NCI-H510A treated with DMSO at 0.1 percent for 48 hours (cell line): ENCODE data around the gene CLPTM1L.

ENCODE experiments used
- DNase-seq: peaks from one replicate; lab custom pipeline; 2025; lab: John Stamatoyannopoulos, UW

Gene CLPTM1L

GRCh38 chr5:1344975-1345838 is at the start of gene CLPTM1L:
TSS of gene CLPTM1L (minus strand) at chr5:1345099. CDS start at chr5:1344841, 258 bp downstream.
- peak; percentile 85 for DNase-seq

DNA sequence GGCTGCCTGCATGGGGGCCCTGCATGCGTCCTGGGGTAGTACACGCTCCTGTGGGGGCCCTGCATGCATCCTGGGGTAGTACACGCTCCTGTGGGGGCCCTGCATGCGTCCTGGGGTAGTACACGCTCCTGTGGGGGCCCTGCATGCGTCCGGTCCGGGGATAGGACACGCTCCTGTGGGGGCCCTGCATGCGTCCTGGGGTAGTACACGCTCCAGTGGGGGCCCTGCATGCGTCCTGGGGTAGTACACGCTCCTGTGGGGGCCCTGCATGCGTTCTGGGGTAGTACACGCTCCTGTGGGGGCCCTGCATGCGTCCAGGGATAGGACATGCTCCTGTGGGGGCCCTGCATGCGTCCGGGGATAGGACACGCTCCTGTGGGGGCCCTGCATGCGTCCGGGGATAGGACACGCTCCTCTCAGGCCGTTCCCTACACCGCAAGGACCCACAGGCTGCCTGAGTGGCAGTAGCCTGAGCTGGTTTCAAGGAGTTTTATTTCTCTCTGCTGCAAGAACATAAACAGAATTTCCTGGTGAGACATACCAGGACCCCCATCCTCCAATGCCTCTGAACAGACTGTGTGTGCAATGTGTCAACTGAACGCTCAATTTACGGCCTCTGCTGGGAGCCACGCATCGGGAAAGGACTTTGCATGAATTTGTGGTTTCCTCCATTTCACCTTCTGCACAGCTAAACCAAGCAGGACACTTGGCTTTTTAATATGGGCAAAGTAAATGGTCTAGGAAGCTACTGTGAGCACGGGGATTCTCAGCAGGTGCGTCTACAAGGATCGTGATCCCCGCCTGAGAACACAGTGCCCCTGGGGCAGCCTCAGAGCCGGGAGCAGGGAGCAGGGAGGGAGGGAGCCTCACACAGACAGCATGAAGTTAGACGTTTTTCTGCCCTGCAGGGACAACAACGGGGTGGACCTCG is 48.9 kb upstream of the CLPTM1L start:
- no peak for DNase-seq

DNA sequence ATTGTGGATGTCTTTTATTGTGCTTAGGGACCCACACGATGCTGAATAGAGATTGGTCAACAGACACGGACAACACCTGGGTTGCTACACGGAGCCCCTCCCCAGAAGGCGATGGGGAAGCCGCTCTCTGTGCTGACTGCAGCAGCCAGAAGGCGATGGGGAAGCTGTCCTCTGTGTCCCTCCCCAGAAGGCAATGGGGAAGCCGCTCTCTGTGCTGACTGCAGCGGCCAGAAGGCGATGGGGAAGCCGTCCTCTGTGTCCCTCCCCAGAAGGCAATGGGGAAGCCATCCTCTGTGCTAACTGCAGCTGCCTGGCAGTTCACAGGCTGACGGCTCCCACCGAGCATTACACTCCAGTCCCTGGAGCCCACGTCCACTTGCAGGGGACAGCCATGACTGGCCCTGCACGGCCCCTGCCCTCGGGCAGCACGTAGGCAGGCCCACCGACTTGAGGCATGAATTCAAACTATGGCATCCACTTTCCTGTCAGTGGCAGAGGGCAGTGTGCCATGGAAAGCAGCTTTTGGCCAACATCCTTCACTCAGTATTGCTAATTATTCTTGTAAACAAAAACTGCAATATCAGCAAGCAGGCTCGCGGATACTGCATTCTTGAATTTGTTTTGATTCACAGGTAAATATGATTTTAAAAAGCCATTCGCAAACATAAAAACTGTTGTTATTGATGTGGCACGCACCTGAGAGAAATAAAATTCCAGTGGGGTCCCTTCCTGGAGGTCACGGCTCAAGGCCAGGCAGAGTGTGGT is 48.1 kb upstream of the CLPTM1L start:
- no peak for DNase-seq

GRCh38 chr5:1392261-1392660 is 47.4 kb upstream of the CLPTM1L start:
- no peak for DNase-seq

DNA sequence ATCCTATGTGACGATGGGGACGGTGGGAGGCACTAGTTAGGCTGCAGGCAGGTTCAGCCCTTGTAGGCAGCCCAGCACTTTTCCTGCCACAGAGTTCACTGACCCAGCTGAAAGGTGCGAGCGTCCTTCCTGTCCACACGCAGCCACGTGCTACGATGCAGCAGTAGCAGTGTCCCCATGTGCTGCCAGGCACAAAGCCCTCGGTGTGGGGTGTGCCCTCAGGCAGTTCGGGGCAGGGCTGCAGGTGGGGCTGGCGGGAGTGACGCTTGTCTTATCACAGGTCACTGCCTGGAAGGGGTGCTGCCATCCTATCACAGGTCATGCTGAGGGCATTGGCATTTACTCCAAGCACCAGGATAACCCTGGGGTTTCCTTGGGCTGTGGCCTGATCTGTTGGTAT is 46.8 kb upstream of the CLPTM1L start:
- no peak for DNase-seq

DNA sequence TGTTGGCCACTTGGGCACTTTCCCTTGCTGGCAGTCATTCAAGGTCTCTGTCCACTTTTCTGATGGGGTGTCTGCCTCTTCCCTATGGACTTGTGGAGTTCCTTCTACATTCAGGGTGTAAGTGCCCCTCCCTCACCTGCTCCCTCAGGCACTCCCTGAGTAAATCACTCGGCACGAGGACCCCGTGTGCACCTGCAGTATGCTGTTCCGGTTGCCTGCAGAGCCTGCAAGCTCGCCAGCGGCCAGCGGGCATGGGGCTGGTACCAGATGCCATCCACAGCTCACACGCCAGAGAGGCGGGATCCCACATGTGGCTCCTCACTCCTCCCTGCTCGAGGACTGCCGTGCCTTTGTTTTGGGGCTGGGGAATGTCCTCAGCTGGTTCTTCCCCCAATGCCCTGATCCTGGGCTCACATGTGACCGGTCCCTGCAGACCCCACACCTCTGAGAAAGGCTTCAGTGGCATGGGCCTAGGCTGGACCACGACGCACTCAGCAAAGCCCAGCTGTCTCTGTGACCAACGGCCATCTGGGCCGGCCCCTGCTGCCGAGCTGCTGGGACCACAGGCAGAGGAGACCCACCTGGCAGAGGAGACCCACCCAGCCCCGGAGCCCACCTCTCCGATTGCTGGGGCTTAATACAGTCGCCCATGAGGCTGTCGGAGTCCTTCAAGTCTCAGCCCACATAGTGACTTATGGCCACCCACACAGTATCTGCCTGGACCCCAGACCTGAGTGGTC is 46.1 kb upstream of the CLPTM1L start:
- DNase-seq, result no peak

DNA sequence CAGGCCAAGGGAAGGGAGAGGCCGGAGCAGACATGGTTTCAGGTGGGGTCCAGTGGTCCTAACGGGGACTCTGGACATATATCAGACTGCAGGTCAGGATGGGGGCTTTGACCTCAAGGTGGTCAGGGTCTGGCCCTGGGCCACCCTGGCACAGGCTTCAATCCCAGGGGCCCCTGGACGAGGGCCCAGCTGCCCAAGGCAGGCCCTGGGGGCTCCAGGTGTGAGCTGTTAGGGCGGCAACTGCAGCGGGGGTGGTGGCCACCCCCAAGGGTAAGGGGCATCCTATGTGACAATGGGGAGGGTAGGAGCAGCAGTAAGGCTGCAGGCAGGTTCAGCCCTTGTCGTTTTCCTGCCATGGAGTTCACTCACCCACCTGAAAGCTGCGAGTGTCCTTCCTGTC is 45.4 kb upstream of the CLPTM1L start:
- no peak for DNase-seq

DNA sequence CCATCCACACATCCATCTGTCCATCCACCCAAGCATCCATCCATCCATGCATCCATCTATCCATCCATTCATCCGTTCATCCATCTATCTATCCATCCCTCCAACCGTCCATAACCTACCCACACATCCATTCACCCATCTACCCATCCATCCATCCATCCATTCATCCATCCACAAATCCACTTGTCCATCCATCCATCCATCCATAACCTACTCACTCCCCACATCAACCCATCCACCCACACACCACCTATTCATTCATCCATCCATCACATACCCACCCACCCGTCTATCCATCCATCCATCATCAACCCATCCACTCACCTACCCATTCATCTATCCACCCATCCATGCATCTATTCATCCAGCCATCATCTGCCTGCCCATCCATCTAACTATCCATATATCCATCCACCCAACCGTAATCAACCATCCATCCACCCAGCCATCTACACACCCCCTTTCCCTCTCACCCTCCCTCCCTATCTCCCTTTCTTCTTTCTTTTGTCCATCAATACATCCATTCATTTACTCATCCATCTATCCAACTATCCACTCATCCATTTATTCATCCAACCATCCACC is 43.6 kb upstream of the CLPTM1L start:
- DNase-seq, result no peak

DNA sequence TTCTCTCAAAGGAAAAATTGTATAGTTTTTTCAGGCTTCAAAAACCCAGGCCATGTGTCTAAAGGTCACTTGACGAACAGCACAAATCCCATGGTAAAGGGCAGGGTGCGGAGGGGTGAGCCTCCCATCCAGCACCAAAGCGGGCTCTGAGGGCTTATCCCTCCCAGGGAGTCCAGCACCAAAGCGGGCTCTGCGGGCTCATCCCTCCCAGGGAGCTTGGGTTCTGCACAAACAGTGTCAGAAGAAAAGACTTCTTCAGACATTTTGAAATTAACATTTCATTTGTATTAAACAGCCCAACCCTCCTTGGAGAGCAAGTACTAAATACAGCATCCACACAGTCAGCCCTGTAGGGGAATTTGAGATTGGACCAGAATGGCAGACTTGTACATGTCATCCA is 43.0 kb upstream of the CLPTM1L start:
- DNase-seq, result no peak

GRCh38 chr5:1387059-1387755 is 42.3 kb upstream of the CLPTM1L start:
- no peak for DNase-seq

GRCh38 chr5:1386274-1386717 is 41.4 kb upstream of the CLPTM1L start:
- DNase-seq, result peak; percentile 53

GRCh38 chr5:1385395-1386273 is 40.7 kb upstream of the CLPTM1L start:
- DNase-seq, result peak; percentile 64

DNA sequence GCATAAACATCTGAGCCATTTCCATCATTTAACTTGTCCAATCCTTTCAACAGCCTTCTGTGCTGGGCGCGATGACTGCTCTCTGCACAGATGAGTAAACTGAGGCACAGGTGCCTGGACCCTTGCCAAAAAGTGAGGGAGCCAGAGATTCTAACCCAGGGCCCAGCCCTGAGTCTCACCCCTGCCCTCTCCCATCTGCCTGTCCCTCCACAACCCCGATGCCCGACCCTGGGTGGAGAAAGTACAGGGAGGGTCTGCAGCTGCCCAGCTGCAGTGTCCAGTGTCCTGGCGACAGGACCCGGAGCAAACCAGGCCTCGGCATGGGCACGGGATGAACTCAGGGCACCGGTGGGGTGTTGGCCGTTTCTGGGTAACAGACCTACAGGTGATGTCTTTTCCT is 39.6 kb upstream of the CLPTM1L start:
- no peak for DNase-seq

DNA sequence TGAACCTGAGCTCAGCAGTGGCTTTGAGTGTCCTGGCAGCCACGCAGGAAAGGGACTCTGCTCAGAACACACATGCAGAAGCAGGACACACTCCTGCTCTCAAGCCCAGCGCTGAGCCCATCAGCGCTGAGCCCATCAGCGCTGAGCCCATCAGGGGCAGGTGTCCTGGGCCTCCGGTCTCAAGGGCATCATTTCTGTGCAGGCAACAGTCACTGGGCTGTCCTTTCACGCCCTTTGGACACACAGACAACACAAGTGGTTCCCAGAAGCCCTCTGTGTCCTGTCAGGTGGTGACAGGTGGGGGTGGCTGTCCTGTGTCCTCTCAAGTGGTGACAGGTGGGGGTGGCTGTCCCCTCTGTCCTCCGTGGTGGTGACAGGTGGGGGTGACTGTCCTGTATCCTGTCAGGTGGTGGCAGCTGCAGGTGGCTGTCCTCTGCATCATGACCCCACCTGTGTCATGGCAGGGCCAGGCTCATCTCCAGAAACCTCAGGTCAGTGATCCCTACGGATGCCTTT is 39.0 kb upstream of the CLPTM1L start:
- no peak for DNase-seq

GRCh38 chr5:1383344-1383743 is 38.4 kb upstream of the CLPTM1L start:
- no peak for DNase-seq

DNA sequence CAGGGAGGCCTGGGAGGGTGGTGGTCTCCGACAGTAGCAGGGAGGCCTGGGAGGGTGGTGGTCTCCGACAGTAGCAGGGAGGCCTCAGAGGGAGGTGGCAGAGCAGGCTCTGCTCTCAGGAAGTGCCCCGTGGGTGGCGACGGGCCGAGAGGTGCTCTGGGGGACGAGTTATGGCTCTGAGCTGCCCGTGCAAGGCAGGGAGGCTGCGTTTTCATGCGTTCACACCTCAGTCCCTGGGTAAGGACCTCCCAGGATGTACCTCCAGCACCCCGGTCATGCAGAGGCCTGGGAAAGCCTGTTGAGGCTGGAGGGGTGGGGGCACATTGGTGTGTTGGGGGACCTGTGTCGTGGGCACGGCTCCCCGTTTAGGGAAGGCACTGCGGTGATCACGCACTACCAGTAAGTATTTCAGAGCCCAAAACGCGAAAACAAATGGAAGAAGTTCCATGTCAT is 37.4 kb upstream of the CLPTM1L start:
- DNase-seq, result no peak

DNA sequence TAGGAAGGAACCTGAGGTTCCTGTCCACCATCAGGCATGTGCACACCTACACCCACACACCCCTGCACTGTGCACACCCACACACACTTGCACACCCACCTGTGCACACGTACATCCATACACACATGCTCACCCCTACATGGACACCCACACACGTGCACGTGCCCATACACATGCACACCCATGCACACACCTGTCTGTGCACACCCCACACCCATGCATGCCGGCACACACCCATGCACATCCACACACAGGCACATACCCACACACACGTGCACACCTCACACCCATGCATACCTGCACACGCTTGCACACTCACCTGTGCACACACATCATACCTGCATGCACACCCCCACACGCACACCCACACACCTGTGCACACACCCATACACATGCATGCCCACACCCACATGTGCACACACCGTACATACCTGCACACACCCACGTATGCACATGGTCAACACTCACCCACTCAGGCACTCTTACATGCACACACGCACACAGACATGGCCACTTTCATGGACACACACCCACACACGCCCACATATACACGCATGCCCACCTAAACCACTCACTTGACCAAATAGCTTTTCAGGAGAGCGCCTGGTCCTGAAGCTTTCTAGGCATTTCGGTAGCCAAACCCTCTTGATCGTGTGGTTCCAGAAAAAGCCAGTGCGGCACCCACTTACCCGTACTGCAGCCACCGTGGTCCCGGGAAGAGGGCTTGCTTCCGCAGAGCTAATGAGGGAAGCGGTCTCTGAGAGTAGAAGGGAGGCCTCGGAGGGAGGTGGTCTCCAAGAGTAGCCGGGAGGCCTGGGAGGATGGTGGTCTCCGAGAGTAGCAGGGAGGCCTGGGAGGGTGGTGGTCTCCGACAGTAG is 36.7 kb upstream of the CLPTM1L start:
- no peak for DNase-seq

DNA sequence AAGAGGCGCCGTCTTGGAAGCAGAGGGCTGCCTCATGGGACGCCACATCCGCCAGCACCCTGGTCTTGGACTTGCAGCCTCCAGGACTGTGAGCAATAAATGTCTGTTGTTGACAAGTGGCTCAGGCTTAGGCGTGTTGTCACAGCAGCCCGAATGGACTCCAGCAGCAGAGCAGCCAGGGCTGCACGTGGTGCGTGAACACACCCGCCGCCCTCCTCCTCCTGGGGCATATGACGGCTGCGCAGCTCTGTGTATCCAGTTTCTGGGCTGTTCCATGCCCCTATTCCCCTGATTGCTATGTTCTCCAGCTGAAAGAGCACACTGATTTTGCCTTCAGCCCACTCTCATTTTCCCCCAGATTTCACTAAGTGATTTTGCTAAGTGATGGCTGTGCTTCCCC is 36.0 kb upstream of the CLPTM1L start:
- DNase-seq, result peak; percentile 28
